GM21381 (cell line): ENCODE measurements around the gene COL27A1.

Experiments used
- ATAC-seq: cut with Tn5 transposase; IDR thresholded peaks from one replicate; pipeline ENCODE4 v1.9.1; 2021; ENCODE audit warnings: mild to moderate bottlenecking, moderate library complexity; ENCODE audit not compliant: unreplicated experiment

Gene COL27A1

GRCh38 chr9:114299286-114300152 is 144.2 kb downstream of the COL27A1 start:
- no peak for ATAC-seq

- no peak for ATAC-seq
These were observed 145.0 kb downstream of the COL27A1 start for GRCh38 chr9:114300153-114300845.

- ATAC-seq, result no peak
These were observed 145.8 kb downstream of the COL27A1 start for GRCh38 chr9:114300846-114301797.

- no peak for ATAC-seq
These were observed 146.6 kb downstream of the COL27A1 start for GRCh38 chr9:114301798-114302565.

- ATAC-seq, result no peak
These were observed 147.4 kb downstream of the COL27A1 start for GRCh38 chr9:114302727-114303126.

GRCh38 chr9:114303571-114303970 is 148.2 kb downstream of the COL27A1 start:
- ATAC-seq, result no peak

GRCh38 chr9:114303977-114304376 is 148.6 kb downstream of the COL27A1 start:
- no peak for ATAC-seq

GRCh38 chr9:114304416-114305188 is 149.3 kb downstream of the COL27A1 start:
- no peak for ATAC-seq

- no peak for ATAC-seq
These were observed 152.5 kb downstream of the COL27A1 start for GRCh38 chr9:114307899-114308267.

- no peak for ATAC-seq
These were observed 153.1 kb downstream of the COL27A1 start for GRCh38 chr9:114308361-114308950.

- no peak for ATAC-seq
These were observed 153.8 kb downstream of the COL27A1 start for GRCh38 chr9:114309096-114309495.

- ATAC-seq, result no peak
These were observed 155.4 kb downstream of the COL27A1 start for GRCh38 chr9:114310471-114311450.

GRCh38 chr9:114311571-114312512 is 156.5 kb downstream of the COL27A1 start:
- no peak for ATAC-seq

- no peak for ATAC-seq
These were observed 157.2 kb downstream of the COL27A1 start for GRCh38 chr9:114312513-114312875.

- no peak for ATAC-seq
These were observed 157.8 kb downstream of the COL27A1 start for GRCh38 chr9:114313186-114313585.

- ATAC-seq, result no peak
These were observed 159.0 kb downstream of the COL27A1 start for GRCh38 chr9:114314256-114314867.
